GM18519 (cell line): Measurements from ENCODE around the gene MTA1.

Experiments used
- ATAC-seq: cut with Tn5 transposase; IDR thresholded peaks from one replicate; pipeline ENCODE4 v1.9.1; 2021; ENCODE audit warnings: mild to moderate bottlenecking, moderate library complexity; ENCODE audit not compliant: unreplicated experiment, low FRiP score

The MTA1 gene

GRCh38 chr14:105471823-105472485 is 52.3 kb downstream of the MTA1 start:
- ATAC-seq: no peak

- ATAC-seq: no peak
Observed at GRCh38 chr14:105472486-105472991, 52.9 kb downstream of the MTA1 start.

DNA sequence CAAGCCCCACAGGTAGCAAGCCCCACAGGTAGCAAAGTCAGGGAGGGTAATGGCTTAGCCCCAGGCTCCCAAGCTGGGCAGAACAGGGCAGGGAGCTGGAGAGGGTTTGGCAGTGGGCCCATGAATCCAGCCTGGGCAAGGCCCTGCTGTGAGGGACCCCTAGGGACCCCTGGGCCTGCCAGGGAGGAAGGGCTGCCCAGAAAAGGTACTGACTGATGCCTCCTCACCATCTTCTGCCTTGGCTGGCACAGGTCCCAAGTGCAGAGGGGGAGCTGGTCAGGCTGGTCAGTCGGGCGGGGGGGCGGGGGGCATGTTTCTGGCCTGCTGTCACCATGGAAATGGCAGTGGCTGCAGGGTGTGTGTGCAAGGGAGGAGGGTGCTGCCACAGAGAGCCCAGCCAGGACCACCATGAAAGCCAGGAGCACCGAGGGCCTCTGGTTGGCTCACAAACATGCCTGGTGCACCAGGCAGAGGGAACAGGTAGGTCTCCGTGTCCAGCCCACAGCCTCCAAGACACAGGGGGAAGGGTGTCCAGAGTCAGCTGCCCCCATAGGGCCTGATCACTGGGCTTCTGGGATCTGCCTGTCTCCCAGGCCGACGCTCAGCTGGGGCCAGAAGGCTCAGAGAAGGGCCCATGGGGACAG is 53.5 kb downstream of the MTA1 start:
- no peak for ATAC-seq

DNA sequence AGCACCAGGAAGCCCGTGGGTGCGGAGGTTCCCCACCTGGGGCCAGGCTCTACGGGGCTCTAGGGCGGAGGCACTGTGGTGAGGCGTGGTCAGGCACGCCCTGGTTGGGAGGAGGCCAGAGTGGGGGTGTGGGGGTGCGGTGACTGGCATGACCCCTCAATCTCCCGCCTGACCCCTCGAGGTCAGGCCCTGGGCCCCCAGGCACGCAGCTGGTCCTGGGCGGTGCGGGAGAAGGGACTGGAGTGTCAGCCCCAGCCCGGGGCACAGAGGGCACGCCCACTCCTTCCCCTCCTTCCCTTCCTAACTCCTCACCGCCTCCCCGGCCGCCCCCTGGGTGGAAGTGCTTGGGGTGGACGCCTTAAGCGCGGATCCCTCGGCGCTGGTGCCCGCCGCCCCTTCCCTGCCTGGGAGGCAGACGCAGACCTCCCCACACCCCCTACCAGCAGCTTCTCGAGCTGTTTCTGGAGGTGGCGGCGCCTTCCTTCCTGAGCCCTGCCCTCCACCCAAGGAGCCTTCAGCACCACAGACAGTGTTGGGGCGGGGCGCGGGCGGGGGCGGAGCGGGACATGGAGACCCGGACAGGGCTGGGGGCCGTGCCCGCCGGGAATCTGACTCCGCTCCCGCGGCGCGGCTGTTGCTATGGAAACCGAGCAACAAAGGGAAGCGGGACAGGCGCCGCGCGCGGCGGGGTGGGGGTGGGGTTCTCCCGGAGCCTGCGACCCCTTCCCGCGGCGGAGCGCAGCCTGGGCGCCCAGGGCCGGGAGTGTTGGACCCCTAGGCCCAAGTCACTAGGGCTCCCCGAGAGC is 54.3 kb downstream of the MTA1 start:
- ATAC-seq: no peak

DNA sequence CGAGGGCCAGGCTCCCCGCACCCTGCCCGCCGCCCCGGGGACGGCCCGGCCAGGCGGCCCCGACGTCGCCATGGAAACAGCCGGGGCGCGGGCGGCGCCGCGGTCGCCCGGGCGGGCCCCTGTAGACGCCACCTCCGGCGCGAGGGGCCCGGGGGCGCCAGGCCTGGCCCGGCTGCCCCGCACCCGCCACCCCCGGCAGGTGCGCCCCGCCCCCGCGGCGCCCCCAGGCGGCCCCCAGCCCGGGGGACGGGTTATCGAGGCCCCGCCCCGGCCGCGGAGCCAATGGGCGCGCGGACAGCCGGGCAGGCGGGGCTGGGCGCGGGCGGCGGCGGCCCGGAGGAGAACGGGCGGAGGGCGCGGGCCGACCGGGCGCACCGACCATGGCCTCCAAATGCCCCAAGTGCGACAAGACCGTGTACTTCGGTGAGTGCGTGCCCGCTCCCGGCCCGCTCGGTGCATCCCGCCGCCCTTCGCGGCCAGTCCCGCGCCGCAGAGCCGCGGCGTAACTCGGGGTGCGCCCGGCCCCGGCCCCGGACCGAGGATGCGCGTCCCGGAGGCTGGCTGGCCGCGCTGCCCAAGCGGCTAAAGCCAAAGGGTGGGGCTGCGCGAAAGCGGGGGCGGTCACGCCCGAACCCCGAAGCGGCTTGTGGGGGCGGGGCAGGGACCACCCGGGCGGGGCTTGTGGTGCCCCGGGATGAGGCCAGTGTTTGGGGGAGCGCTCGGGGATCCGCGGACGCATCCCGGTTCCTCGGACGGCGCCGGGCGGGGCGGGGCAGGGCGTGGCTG is 55.0 kb downstream of the MTA1 start, which contains the start of gene CRIP2:
CRIP2 (plus strand) TSS at position 339 of the 786 bp plus-strand sequence; CDS start at position 381, 42 bp downstream.
- no peak for ATAC-seq

DNA sequence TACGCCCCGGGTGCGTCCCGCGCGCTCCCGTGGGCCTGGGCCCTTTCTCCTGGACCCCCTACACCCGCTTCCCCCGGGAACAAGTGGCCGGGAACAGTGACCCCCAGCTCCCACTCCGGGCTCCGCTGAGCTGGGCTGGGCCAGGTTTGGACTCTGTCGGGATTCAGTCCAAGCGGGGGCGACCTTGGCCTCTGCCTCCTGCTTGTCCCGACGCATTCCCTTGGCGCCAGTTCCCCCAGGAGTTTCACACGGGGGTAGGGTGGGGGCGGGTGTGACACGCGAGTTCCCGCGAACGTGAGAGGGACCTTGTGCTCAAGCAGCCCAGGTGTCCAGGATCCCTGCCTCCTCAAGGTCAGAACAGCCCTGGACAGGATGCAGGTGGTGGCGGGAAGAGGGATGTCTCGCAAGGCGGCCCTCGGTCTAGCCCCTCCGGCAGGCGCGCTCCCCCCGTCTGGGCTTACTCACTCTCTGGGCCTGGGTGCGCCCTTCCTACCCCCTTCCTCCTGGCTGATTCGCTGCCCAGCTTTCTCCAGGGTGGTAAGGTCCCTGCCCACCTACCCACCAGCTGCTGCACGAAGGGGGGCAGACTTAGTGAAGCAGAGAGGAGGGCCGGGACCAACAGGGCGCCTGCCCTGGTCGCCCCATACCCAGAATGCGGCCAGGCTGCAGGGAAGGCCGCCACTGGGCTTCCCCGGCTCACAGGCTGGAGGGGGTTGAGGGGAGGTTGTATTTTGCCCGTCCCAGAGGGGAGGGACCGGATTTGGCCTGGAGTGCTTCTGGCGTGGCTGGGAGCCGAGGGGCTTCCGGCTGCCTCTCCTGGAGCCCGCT is 55.9 kb downstream of the MTA1 start:
- ATAC-seq: no peak

DNA sequence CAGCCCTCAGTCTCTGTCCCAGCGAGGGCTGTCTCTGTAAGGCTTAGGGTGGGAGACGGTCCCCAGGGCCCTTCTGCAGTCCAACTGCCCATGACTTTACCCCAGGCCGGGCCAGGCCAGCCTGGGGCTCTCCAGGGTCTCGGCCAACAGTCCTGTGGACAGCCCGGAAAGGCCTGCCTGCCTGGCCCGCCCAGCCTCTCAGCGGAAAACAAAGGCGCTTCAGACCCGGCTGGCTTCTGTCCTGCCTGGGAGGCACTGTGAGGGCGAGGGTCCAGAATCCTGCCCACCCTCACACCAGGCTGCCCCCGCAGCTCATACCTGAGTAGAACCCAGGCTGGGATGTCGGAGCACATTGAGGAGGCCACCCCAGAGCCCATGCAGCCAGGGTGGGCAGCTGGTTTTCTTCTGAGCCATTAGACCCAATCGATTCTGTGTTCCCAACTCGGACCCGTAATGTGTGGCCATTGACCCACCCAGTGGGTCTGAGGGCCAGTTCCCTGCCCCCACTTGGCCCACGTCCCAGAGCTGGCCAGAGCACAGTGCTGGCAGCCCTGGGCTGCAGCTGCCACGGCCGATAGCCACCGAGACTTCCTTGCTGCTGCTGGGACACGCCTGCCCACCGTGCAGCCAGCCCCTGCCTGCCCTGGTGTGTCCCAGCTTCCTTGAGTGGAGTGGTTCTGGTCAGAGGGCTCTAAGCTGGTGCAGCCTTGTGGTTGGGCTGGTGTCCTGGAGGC is 56.6 kb downstream of the MTA1 start:
- ATAC-seq: no peak

DNA sequence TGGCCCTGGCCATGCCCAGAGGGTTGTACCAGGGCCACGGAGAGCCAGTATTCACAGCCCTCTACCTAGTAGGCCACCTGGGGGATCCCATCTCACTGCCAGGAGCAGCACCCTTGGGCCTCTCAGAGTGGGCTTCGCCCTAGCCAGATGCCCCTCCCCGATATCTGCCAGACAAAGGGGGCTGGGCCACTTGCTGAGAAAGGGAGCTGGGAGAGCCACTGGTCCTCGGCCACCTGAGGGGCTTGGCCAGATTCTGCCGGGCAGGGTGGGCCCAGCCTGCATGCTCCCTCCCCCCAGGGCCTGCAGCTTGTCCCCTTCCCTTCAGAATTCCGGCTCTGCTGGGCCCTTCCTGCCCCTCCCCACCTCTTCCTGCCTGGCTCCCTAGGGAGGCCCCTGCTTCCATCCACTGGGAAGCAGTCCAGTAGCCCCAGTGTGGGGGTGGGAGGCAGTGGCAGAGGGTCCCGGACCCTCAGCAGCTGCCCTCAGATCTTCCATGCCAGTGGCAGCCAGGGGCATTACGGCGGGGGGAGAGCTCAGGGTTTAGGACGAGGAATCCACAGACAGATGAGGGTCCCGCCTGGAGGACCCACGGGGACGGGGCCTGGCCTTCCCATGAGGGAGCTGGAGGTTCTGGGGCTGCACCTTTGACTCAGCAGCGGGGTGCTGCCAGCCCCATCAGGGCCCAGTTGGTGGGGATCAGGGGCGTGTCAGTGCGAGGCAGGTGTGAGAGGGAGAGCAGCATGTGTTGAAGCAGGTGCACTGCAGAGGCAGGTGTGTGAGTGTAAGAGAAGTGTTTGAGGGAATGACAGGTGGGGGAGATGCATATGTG is 57.4 kb downstream of the MTA1 start:
- no peak for ATAC-seq

DNA sequence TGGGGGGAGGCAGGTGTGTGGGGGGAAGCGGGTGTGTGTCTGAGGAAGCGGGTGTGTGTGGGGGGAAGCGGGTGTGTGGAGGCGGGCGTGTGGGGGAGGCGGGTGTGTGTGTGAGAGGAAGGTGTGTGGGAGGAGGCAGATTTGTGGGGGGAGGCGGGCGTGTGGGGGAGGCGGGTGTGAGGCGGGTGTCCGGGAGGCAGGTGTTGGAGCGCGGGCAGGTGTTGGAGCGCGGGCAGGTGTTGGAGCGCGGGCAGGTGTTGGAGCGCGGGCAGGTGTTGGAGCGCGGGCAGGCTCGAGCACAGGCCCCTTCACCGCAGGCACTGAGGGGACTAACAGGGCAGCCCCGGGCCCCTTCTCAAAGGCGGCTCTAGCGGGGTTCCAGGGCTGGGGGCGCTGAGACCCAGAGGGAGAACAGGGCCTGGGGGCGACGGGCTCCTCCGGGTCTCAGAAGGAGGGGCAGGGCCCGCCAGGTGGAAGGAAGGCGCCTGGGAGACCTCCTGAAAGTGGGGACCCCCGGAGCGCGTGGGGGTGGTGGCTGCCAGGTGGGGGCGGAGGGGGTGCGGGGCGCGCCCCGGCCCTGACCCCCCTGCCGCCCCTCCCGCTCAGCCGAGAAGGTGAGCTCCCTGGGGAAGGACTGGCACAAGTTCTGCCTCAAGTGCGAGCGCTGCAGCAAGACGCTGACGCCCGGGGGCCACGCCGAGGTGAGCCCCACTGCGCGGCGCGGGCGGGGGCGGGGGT is 58.2 kb downstream of the MTA1 start:
- ATAC-seq: no peak

GRCh38 chr14:105478398-105479251 is 59.0 kb downstream of the MTA1 start:
- no peak for ATAC-seq

DNA sequence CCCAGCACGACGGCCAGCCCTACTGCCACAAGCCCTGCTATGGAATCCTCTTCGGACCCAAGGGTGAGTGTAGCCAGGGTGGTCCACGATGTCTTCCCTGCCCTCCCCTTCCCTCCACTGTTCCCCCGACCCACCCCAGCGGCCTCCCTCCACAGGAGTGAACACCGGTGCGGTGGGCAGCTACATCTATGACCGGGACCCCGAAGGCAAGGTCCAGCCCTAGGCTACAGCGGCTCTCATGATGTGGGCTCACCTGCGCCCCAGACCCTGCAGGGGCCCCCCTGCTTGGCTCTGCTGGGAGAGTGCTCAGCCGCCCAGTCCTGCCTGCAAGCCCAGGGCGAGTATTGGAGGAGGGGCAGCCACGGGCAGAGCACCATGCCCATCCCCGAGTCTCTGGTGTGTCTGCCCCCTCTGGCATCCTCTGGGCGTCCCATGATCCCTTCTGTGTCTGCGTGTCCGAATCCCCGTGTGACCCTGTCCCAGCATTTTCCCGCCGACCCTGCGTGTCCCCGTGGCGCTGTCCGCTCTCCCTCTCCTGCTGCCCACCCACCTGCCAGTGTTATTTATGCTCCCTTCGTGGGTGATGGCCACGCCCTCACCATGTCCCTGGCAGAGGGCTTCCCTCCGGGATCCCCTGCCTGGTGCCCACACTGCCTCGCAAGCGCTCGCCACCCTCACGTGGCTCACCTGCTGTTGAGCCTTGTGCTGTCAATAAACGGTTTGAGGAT is 60.0 kb downstream of the MTA1 start:
- no peak for ATAC-seq

GRCh38 chr14:105480199-105480746 is 60.6 kb downstream of the MTA1 start:
- no peak for ATAC-seq

- no peak for ATAC-seq
Observed at GRCh38 chr14:105480807-105481801, 61.5 kb downstream of the MTA1 start.

DNA sequence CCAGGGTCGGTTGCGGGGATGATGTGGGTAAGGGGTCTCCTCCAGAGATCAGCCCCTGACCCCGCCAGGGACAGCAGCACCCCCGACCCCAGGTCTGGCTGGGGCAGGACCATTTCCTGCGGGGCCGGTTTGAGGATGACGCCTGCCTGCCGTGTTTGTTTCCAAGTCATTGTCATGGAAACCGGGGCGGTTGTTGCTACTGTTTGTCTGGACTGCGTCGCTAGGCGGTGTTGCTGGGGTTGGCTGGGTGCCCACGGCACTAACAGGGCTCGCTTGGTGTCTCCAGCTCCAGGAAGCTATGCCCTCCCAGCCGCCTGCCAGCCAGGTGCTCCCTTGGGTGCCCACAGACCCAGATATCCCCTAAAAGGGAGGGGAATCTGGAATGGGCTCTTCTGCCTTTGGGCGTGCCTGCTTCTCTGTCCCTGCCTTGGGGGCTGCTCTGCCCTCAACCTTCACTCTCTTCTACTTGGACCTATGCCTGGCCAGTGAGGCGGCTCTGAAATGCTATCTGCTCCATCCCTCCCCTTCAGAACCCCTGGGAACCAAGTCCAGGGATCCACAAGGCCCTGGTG is 62.3 kb downstream of the MTA1 start:
- ATAC-seq: peak; percentile 36
